A549 (cell line): ENCODE data around the gene CDH19.

Experiments
- KDM5A ChIP-seq: fragments of 200-600 bp; sonication (generic); IDR thresholded peaks from 2 replicates; pipeline ENCODE4 v1.6.1; 2016; ENCODE audit warnings: antibody characterized with exemption, mild to moderate bottlenecking
- MYC ChIP-seq: IDR thresholded peaks from 2 replicates; pipeline ENCODE4 v1.6.1; 2012; ENCODE audit warnings: mild to moderate bottlenecking, inconsistent platforms, low read length, improper control_type of control experiment, borderline replicate concordance
- REST ChIP-seq: fragments of 200-600 bp; sonication (generic); IDR thresholded peaks from 2 replicates; pipeline ENCODE4 v1.6.1; 2016; ENCODE audit warnings: antibody characterized with exemption, mild to moderate bottlenecking, moderate library complexity
- TF ChIP-seq, protein P1 (sequence below): fragments of >200 bp; sonication (Bioruptor Twin); formaldehyde crosslinking; IDR thresholded peaks from 3 replicates; pipeline ENCODE4 v1.5.1; 2016

GRCh38 chr18:66550366-66550765 lies 53.5 kb downstream of the CDH19 start:
- no peak for TF ChIP-seq MYC
- TF ChIP-seq, protein P1, sequence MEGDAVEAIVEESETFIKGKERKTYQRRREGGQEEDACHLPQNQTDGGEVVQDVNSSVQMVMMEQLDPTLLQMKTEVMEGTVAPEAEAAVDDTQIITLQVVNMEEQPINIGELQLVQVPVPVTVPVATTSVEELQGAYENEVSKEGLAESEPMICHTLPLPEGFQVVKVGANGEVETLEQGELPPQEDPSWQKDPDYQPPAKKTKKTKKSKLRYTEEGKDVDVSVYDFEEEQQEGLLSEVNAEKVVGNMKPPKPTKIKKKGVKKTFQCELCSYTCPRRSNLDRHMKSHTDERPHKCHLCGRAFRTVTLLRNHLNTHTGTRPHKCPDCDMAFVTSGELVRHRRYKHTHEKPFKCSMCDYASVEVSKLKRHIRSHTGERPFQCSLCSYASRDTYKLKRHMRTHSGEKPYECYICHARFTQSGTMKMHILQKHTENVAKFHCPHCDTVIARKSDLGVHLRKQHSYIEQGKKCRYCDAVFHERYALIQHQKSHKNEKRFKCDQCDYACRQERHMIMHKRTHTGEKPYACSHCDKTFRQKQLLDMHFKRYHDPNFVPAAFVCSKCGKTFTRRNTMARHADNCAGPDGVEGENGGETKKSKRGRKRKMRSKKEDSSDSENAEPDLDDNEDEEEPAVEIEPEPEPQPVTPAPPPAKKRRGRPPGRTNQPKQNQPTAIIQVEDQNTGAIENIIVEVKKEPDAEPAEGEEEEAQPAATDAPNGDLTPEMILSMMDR = no peak
- no peak for TF ChIP-seq KDM5A
- no peak for TF ChIP-seq REST
